HG03521 (cell line): Measurements from ENCODE around the gene ABCB9.
"Not testable (repeated sequence)": the region's sequence is repeated elsewhere in the genome, so short reads cannot be mapped to it uniquely, and the experiment has no call there.

Experiments
- ATAC-seq: cut with Tn5 transposase; IDR thresholded peaks from one replicate; pipeline ENCODE4 v1.9.1; 2021; ENCODE audit warnings: mild to moderate bottlenecking, moderate library complexity; ENCODE audit not compliant: unreplicated experiment

ABCB9 gene

DNA sequence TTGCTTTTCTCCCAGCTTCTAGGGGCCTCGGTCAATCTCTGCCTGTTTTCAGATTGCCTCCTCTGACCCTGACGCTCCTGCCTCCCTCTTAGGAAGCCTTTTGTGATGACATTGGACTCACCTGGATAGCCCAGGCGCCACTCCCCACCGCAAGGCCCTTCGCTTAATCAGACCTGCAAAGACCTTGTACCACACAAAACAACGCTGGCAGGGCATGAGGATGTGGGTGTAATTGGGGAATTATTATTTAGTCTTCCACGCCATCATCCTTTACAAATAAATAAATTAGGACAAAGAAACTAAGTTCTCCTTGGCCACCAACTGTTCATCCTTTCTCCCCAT lies 62.6 kb downstream of the ABCB9 start:
- ATAC-seq: no peak

DNA sequence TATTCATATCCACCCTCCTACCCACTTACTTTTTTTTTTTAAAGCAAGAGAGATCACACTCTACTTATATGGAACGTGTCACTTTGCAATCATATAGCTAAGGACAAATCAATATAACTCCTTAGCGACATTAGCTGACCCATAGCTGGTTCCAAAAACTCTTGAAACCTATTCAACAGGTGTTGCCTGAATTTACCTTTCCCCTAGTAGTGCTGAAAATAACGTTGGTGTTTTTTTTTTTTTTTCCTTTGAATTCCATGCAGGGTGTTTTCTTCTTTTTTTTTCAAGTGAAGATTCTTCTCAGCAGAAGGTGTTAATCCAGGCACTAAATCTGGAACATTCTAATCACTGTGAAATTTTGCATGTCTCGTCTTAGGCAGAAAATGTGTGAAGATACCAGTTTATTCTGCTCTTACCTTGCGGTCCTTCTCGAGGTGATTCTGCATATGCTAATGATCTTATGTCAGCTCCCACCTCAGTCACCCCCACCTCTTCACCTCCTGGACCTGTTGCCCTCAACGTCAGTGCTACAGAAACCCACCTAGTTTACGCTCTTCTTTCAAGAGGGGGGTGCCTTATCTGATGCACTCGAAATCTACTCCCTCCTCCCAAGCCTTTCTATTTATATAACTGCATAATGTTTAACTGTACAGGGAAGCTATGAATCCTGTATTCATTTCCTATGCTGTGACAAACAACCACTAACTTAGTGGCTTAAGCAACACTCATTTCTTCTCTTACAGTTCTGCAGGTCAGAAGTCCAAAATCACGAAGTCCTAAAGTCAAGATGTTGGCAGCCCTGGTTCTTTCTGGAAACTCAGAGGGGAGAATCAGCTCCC lies 63.2 kb downstream of the ABCB9 start:
- ATAC-seq: no peak

DNA sequence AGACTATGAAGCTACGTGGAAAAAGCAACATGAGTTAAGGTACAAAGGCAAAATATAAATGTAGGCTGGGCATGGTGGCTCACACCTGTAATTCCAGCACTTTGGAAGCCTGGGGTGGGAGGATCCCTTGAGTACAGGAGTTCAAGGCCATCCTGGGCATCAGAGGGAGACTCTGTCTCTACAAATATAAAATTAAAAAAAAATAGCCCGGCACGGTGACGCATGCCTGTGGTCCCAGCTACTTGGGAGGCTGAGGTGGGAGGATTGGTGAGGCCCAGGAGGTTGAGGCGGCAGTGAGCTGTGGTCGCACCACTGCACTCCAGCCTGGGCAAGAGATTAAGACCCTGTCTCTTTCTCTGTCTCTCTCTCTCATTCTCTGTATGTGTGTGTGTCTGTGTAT lies 66.4 kb downstream of the ABCB9 start:
- no peak for ATAC-seq

DNA sequence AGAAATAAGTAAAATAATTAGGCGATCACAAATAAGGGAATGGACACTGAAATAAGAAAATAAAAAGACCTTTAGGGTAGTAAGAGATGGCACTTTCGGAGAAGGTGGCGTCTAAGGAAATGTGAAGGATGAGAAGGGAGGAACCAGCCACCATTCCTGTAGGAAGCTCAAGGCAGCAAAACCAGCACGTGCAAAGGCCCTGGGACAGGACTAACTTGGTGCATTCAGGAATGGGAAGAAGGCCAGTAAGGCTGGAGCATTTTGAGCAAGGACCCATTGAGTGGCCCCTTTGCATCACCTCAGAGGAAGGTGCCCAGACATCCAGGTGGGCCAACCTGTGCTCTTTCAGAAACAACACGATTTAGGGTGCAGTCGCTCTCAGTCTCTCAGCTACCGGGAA lies 69.6 kb downstream of the ABCB9 start:
- no peak for ATAC-seq

DNA sequence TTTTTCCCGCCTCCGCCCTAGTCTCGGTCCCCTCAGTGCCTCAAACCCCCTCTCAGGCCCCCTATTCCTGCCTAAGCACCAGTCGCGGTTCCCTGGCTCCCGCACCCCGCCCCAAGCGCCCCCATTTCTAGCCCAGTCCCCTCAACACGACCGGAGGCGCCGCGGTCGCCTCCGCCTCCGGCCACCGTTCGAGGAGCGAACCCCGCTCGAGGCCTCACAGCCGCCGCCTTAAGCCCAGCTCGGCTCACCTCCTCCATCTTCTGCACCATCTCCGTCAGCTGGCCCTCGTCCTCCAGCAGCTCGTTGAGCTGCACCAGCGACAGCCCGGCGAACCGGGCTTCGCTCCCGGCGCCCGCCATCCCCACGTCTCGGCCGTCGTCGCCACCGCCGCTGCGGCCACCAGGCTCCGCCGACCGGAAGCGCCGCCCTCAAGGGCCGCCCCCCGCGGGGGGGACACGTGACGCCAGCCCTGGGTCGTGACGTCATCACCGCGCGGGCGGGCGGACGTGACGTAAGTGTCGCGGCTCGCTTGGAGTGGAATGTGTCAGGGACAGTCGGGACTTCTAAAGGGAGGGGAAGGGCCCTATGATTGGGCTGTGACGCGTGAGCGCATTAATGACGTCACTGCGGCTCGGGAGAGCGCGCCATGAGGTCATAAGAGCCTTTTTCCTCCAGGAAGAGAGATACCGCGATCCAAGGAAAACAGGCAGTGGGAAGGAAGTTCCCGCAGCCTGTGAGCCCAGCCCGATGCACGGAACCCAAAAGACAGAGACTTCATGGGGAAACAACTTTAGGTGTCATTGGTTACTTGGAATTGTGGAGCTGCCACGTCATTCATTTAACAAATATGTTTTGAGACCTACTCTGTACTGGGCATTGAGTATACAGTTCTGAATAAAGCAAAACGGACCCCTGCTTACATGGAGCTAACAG lies 70.3 kb downstream of the ABCB9 start, which contains the start of gene VPS37B:
VPS37B (minus strand) TSS at position 421 of the 933 bp plus-strand sequence; CDS start at position 359, 62 bp downstream.
- ATAC-seq: peak; percentile 55

DNA sequence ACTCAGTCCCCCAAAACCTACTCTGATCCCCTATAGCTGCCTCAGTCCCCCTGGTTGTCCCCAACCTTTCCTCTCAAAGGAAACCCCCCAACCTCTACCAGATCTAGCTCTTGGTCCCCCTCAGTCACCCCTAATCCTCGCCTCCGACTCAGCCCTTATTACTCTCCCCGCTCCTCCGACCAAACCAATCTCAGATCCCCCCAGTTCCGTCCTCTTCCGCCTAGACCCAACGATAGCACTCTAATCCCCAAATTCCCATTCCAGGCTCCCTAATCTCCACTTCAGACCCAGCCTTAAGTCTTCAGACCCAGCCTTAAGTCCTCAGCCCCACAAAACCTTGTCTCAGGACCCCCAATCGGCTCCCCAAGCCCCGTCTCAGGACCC lies 71.0 kb downstream of the ABCB9 start:
- ATAC-seq: no peak

DNA sequence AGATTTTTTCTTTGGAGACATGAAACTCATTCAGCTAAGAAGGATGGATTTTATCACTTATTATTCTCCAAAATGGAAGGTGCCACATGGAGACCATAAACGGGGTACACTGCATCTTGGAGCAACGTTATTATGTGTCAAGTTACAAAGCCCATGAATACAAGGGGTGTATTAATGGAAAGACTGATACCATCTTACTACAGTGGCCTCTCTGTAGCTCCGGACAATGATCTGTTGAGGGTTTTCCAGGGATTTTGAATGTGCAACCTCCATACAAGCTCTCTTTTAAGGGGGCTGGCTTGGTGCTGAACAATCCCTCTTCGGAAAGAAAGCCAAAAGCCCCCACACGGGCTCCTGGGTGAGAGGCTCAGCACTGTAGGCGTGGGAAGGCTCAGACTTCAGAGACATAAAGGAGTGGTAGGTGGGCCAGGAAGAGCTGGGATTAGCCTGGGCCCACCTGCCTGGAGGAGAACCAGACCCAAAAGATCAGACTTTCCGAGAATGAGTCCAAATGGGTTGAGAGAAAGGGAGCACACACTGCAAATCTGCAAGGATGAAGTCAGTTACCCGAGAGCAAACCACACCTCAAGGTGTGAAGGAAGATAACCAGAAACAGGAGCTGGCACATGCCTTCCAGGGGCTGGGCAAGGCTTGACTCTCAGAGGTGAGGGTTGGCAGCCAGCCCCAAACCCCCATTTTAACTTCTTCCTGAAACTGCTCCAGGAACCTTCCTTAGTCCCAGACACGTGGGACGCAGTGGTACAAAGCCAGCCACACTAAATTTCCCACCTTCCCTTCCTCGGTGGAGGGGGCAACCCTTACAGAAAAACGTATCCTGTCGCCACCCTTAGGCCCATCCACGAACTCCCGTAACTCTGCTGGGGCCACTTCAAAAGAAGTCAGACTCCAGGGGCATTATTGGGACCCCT lies 71.8 kb downstream of the ABCB9 start:
- no peak for ATAC-seq

DNA sequence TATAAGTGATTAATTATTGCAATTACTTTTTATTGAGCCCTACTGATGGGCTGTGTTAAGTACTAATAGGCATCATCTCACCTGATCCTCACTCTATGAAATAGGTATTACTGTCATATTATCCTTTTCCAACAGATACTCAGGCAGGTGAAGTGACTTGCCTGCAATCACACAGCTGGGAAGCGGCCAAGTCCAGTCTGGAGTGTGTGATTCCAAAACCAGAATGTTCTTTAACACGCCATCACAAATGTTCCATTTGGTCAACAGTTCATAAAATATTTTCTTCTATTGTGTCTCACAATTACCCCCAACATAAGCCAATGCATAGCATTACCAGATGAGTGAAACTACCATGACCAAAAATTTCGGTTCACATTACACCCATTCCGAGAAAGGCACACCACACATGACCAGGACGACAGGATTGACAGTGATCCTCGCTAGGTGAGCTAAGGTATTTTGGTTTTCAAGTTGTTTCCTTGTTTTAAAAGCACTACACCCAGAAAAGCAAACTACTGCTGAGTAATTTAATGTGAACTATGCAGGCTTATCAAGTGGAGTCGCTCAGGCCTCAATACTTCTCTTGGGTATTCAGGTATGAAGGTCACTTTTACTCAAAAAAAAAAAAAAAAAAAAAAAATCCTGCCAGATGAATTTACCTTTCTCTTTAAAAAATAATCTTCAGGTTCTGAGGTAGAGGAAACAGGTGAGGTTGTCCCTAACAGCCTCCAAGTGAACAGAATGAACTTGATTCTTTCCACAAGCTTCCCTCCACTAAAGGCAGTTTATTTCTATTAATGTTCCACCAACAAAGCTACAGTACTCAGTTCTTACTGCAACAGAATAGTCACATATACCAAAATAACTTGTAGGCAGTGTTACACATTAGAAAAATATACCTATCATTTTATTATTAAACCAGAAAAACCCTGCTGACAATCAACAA lies 72.8 kb downstream of the ABCB9 start:
- no peak for ATAC-seq

DNA sequence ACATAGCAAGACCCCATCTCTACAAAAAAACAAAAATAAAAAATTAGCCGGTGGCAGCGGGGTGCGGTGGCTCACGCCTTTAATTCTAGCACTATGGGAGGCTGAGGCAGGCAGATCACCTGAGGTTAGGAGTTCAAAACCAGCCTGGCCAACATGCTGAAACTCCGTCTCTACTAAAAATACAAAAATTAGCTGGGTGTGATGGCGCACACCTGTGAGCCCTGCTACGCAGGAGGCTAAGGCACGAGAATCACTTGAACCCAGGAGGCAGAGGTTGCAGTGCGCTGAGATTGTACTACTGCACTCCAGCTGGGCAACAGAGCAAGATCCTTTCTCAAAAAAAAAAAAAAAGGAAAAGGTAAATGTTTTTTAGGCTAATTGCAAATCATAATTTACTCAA lies 73.5 kb downstream of the ABCB9 start:
- ATAC-seq: not testable (repeated sequence)

DNA sequence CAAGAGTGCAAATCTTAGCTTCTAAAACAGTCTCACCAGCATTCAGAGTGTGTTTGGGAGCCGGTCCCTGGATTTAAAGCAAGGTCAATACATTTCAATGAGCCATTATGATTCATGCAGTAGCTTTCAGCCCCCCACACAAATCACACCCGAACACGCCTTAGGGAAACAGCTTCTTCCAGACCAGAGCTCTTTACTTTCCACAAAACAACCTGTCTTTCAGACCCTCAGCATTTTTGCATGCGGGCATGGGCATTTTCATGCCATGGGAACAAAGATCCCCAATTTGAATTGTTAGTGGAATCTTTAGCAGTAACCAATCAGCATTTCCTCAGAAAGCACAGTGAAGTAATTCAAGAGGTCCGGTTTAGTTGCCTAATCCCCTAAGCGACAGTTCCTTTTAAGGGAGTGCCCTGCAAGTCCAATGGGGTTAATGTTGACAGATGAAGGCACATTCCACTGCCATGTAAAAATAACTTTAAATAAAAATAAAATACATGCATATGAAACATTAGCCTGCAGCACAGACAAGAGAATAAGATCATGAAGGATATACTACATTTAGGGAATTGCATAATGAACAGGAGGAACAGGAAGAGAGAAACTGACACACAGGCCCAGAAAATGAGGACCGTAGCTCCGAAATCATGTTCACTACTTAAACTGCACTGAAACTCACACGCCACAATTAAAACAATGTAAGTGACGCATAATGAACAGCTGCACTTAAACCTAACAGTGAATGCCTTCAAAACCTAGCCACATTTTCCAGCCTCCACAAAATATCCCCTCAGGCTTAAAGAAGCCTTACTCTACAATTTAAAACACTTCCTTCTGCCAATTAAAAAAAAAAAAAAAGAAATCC lies 74.4 kb downstream of the ABCB9 start:
- no peak for ATAC-seq

DNA sequence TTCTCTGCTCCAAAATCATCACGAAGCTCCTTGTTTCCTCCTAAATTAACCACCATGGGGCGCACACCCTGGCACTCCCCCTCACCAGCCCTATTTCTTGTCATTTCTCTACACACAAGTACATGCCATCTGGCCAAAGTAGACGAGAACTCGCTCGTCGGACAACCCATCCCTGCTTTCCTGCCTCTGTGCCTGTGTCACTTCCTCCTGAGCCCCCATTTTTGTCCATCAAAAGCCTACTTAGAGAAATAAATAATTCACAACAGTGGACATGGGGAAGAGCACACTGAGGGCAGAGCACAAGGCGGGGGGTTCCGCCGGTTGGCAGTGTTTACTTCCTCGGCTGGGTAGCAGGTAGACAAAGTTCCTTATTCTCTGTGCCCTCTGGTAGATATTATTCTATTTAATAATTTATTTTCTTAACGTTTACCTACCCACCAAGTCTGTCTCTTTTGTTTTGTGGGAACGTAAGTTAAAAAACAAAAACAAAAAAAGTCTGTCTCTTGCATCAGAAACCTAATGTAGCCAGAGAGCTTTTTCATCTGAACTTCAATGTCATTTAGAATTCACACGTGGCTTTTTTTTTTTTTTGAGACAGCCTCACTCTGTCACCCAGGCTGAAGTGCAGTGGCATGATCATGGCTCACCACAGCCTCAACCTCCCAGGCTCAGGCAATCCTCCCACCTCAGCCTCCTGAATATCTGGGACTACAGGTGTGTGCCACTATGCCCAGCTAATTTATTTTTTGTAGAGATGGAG lies 76.3 kb downstream of the ABCB9 start:
- no peak for ATAC-seq

DNA sequence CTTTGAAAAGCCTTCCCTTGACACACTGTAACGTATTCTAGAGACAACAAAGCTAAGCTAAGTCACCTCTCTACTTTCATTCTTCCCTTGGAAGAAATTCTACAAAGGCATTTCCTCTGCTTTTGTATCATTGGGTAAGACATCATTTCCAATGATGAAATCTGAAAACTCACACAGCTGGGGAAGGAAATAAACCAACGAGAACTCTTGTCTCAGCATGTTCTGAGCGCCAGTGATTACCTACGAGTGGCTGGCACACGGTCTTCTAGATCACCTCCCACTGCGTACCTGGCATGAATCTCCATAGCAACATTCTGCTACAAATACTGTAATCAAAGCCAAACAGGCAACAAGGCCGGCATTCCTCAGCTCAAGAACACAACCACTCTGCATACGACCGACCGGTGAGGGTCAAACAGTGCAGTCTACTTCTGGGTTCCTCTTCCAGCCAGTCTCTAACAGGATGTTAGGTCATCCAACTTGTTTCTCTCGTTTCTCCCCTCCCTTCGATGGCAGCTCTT lies 78.0 kb downstream of the ABCB9 start:
- peak; percentile 55 for ATAC-seq

DNA sequence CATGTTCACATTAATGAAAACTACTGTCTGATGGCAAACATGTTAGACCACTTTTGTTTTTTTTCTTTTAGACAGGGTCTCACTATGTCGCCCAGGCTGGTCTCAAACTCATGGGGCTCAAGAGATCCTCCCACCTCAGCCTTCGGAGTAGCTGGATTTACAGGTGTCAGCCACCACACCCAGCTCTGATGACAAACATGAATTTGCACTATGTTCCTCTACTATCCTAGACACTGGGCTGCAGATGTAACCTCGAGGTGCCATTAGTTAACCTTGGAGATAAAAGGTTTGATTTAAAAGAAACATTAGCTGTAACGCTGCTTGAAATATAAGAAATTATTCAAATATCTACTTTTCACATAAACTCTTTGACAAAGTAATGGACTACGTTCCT lies 78.4 kb downstream of the ABCB9 start:
- peak; percentile 14 for ATAC-seq

DNA sequence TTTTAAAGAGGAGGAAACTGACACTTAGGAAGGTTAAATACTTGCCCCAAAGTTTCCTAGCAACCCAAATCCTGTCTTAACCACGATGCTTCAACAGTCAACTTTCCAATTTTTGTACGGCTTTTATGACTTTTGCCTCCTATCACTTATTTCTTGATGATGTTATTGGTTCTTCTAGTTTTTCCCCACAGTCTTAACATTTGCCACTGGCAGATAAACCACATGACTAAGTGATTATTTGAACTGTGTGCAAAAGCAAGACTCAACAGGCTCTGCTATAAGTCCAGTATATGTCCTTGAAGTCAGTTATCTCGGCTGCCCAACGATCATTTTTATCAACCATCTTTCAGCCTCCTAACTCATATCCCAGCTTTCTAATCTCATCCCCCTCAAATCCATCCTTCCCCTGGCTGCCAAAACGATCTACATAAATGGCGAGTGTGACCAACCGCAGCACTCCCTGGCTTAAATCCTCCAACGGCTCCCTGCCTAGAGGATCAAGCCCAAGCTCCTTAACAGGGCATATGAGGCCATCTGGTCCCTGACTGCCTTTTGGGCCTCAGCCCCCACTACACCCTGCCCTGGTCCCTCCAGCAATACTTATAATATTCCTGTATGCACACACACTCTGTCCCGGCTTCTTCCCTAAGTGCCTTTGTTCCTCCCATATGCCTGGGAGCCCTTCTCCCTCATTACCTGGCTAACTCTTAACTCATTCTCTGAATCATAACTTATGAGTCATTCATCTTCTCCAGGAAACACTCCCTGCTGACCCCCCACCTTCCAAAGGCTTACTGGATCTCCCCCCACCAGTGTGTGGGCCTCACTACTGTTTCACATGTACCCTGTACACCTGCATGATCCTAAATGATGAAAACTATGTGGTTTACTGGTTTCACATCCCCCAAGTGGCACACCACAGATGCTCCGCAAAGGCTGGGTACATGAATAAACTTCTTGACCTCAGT lies 79.1 kb downstream of the ABCB9 start:
- peak; percentile 55 for ATAC-seq

DNA sequence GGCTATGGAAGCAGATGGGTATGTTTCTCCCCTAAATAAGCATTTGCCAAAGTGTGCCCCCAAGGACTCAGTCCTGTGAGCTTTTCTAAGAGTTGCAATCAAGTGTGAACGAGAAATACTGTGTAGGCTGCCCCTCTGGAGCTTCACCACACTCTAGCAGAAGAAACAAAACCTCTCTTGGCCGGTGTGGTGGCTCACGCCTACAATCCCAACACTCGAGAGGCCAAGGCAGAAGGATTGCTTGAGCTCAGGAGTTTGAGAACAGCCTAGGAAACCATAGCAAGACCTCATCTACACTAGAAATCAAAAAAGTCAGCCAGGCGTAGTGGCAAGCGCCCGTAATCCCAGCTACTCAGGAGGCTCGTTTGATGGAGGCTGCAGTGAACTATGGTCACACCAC lies 80.1 kb downstream of the ABCB9 start:
- no peak for ATAC-seq

DNA sequence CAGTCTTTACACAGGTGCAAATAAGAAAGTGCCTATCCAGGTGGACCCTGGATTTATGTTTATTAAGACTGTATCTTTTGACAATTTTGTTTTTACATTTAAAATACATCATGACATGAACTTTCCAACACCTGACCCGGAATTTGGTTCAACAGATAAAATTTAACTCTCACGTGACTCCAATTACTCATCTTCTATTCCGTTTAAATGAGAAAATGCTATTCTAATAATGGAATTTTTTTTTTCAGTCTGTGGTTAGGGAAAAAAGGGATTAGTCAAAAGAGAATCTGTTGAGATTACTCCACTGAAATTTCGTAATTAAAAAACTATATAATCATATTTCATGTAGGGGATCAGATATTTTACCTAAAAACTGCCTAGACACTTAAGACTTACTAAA lies 81.4 kb downstream of the ABCB9 start:
- no peak for ATAC-seq
